Measurements from ENCODE around the gene TENM4. TPM values are rescaled to one million over a fixed set of nuclear protein-coding genes. Genes with fewer than 3 reads are reported as not detected.
"Not testable (repeated sequence)": the region's sequence is repeated elsewhere in the genome, so short reads cannot be mapped to it uniquely, and the experiment has no call there.

The TENM4 gene
- total RNA-seq, 1 donor from 2014 or later: 11.9 TPM

DNA sequence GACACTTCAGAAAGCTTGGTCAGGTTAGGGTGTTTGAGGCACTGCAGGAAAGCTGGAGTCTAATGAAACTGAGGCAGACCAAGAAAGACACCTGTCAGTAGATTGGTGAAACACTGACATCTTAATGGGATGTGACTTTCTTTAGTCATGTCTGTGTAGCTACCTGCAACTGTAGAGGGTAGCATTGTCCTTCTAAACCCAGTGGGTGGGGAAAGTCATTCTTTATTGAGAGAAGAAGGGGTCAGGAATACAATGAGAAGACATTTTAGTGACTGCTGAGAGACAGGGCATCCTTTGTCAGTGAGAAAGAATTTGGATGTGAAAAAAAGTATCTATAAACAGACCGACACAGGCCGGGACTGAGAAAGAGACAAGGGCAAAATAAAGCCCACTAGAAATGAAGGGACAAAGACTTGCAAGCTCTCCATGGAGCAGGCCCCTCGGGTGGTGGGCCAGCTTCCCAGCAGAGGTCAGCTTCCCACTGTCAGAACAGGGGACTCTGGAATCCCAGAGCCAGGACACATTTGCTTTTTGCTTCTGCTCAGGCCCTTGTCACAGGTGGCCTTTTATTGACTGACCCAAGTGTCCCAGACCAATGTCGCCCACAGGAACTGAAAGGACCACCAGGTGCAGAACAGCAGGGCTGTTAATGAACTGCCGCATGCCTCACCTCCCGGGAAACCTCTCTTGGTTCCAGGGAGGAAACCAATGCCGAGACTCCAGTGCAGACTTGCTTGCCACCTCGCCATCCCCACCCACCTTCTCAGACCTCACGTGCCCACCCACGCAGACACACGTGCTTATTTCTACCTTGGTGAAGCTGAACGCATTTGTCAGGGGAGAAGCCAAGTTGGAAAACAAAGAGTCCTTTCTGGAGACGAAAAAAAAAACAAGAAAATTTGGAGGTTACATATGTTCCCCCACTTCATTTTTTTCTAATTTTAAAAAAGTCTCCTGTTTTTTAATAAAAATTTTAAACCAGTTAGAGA lies 212.8 kb downstream of the TENM4 start:
- Histone ChIP-seq H3K4me1 (no peaks in the 10 kb centered on the region), H3K36me3 (no peaks in the 10 kb centered on the region), H3K9me3 (no peaks in the 10 kb centered on the region), H3K27ac (no peak overlapping the region), H3K4me3 (no peak overlapping the region), H3K27me3 (no peaks in the 10 kb centered on the region)
- no peak for DNase-seq (ENCODE audit: low spot score in 2 of 2)
- intact Hi-C loops (cut with DNase I): no loop called here
- TF ChIP-seq, protein P1, sequence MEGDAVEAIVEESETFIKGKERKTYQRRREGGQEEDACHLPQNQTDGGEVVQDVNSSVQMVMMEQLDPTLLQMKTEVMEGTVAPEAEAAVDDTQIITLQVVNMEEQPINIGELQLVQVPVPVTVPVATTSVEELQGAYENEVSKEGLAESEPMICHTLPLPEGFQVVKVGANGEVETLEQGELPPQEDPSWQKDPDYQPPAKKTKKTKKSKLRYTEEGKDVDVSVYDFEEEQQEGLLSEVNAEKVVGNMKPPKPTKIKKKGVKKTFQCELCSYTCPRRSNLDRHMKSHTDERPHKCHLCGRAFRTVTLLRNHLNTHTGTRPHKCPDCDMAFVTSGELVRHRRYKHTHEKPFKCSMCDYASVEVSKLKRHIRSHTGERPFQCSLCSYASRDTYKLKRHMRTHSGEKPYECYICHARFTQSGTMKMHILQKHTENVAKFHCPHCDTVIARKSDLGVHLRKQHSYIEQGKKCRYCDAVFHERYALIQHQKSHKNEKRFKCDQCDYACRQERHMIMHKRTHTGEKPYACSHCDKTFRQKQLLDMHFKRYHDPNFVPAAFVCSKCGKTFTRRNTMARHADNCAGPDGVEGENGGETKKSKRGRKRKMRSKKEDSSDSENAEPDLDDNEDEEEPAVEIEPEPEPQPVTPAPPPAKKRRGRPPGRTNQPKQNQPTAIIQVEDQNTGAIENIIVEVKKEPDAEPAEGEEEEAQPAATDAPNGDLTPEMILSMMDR (IDR thresholded peaks at IDR 0.05): no peak

DNA sequence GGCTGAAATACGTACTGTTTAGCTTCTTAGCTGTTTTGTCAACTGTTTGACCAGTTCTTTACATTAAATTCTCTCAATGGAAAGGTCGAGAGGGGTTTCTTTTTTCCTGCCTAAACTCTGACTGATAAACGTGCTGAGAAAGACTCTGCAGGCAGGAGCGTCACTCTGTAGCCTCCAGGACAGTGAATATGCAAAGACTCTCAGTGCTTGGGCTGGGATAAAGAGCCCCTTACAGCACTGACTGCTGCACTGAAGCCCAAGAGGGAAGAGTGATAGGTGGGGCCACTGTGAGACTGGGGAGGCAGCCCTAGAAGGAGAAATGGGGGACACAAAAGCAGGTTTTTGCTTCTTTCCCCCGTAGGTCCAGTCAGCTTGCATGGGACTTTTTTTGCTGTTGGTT lies 213.5 kb downstream of the TENM4 start:
- intact Hi-C loops (cut with DNase I): no loop called here
- TF ChIP-seq, protein P1 (IDR thresholded peaks at IDR 0.05): no peak
- Histone ChIP-seq H3K27ac (no peak overlapping the region), H3K4me3 (no peak overlapping the region), H3K27me3 (no peaks in the 10 kb centered on the region), H3K9me3 (no peaks in the 10 kb centered on the region), H3K36me3 (no peaks in the 10 kb centered on the region), H3K4me1 (no peaks in the 10 kb centered on the region)
- no peak for DNase-seq (ENCODE audit: low spot score in 2 of 2)

DNA sequence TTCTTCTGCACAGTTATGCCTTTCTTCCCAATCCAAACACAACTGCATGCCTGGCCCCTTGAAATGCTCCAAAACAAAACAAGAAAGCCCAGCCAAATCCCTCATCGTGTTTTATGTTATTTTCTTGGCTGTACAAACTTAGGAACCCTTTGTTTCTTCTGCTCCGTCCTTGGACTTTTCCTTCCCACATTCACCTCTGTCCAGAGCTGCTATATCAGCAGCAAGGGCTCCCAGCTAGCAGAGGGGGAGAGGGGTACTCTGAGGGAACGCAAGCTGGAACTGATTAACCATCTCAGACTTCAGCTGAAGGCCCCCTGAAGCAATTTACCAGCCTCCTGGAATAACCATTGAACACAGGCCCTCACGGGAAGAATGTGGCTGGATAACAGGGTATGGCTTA lies 214.7 kb downstream of the TENM4 start:
- intact Hi-C loops (cut with DNase I): no loop called here
- Histone ChIP-seq H3K27me3 (no peaks in the 10 kb centered on the region), H3K4me1 (no peaks in the 10 kb centered on the region), H3K27ac (no peak overlapping the region), H3K9me3 (no peaks in the 10 kb centered on the region), H3K4me3 (no peak overlapping the region), H3K36me3 (no peaks in the 10 kb centered on the region)
- no peak for DNase-seq (ENCODE audit: low spot score in 2 of 2)
- TF ChIP-seq, protein P1 (IDR thresholded peaks at IDR 0.05): no peak

DNA sequence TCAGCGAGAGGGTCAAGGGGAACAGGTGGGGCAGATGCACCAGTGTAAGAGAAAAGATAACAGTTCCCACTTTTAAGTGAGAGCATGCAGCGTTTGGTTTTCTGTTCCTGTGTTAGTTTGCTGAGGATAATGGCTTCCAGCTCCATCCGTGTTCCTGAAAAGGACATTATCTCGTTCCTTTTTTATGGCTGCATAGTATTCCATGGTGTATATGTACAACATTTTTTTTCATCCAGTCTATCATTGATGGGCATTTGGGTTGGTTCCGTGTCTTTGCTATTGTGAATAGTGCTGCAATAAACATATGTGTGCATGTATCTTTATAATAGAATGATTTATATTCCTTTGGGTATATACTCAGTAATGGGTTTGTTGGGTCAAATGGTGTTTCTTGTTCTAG lies 218.7 kb downstream of the TENM4 start:
- H3K4me1 ChIP-seq; H3K9me3 ChIP-seq; H3K4me3 ChIP-seq; H3K27me3 ChIP-seq; H3K27ac ChIP-seq; intact Hi-C loops (cut with DNase I); H3K36me3 ChIP-seq; DNase-seq (ENCODE audit: low spot score in 2 of 2): not testable (repeated sequence)

DNA sequence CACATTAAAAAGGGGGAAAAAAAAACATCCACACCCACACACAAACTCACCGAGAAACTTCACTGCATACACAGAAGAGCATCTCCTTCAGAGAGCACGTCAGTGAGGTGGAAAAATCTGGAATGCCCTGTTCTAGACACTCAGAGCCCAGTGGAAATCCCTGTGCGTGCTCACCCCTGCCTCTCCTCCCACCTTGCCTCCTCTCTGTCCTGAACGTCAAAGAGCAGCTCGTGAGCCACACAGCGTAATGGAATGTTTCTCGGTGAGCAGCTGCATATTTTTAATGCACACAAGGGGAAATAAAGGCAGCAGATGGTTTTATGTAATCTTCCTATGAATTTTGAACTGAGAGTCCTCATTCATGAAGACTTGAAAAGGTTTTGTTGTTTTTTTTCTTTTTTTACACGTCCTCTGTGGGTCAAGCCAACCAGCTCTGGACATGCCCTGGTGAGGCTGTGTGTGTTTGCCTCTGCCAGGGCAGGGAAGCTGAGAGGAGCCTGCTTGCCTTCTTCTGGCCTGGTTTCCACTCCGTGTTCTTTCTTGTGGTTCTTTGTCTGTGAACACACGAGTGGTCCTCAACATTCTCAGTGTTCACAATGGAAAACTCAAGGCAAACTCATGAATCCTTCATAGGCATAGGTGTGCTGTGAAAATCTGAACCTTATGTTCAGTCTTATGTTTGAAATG lies 219.2 kb downstream of the TENM4 start:
- H3K36me3 ChIP-seq: no peaks in the 10 kb centered on the region
- TF ChIP-seq, protein P1 (IDR thresholded peaks at IDR 0.05): no peak

DNA sequence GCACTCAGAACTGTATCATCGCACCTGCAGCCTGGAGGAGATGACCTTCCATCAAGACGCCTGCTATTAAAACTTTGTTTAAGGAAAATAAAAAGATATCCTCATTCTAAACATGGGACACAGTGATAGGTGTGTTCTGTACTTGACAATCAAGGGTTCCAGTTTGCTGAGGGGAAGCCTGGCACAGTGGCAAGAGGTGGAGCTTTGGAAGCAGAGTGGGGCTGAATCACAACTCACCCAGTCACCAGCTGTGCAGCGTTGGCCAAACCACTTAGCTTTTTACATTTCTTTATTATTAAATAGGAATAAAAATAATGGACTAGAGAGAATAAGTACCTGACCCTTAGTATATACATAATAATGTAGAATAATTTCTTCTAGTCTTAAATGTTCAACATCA lies 220.7 kb downstream of the TENM4 start:
- intact Hi-C loops (cut with DNase I): no loop called here

More for the DNA sequence above, 219.2 kb downstream of the TENM4 start:
- Histone ChIP-seq H3K4me1 (no peaks in the 10 kb centered on the region), H3K27me3 (no peaks in the 10 kb centered on the region), H3K4me3 (no peak overlapping the region), H3K9me3 (no peaks in the 10 kb centered on the region), H3K27ac (no peak overlapping the region)
- intact Hi-C loops (cut with DNase I): no loop called here
- DNase-seq (ENCODE audit: low spot score in 2 of 2): no peak

More for the DNA sequence above, 220.7 kb downstream of the TENM4 start:
- TF ChIP-seq, protein P1 (IDR thresholded peaks at IDR 0.05): no peak
- H3K4me1 ChIP-seq: no peaks in the 10 kb centered on the region
- H3K27ac ChIP-seq: no peak overlapping the region
- no peak overlapping the region for H3K4me3 ChIP-seq
- DNase-seq (ENCODE audit: low spot score in 2 of 2): no peak
- H3K36me3 ChIP-seq: no peaks in the 10 kb centered on the region
- H3K27me3 ChIP-seq: no peaks in the 10 kb centered on the region
- H3K9me3 ChIP-seq: no peaks in the 10 kb centered on the region
